Hippocampal formation (tissue), 2 donors: ENCODE data around the gene LUZP2.
"Not testable (repeated sequence)": the region's sequence is repeated elsewhere in the genome, so short reads cannot be mapped to it uniquely, and the experiment has no call there.

Experiments
- DNase-seq, 2 donors: peaks; one replicate each; lab custom pipeline; 2025; lab: John Stamatoyannopoulos, UW

Gene LUZP2

GRCh38 chr11:24900960-24901549 lies 404.2 kb downstream of the LUZP2 start:
- no peak for DNase-seq

GRCh38 chr11:24903555-24903954 lies 406.7 kb downstream of the LUZP2 start:
- no peak for DNase-seq

GRCh38 chr11:24925091-24925490 lies 428.2 kb downstream of the LUZP2 start:
- DNase-seq, result no peak

GRCh38 chr11:24932110-24933000 lies 435.5 kb downstream of the LUZP2 start:
- DNase-seq, result no peak

- no peak for DNase-seq
Measured at GRCh38 chr11:24934733-24935439, 438.0 kb downstream of the LUZP2 start.

GRCh38 chr11:24944891-24945290 lies 448.0 kb downstream of the LUZP2 start:
- DNase-seq, result peak in 1 of 2 donors; percentile 14

GRCh38 chr11:24949406-24949805 lies 452.6 kb downstream of the LUZP2 start:
- no peak for DNase-seq

GRCh38 chr11:24963852-24964251 lies 467.0 kb downstream of the LUZP2 start:
- DNase-seq, result no peak

- no peak for DNase-seq
Measured at GRCh38 chr11:24965748-24966147, 468.9 kb downstream of the LUZP2 start.

- DNase-seq, result not testable (repeated sequence)
Measured at GRCh38 chr11:24993903-24994302, 497.1 kb downstream of the LUZP2 start.

- DNase-seq, result not testable (repeated sequence)
Measured at GRCh38 chr11:24999929-25000328, 503.1 kb downstream of the LUZP2 start.

GRCh38 chr11:25037431-25037830 lies 540.6 kb downstream of the LUZP2 start:
- no peak for DNase-seq

- DNase-seq, result no peak
Measured at GRCh38 chr11:25038131-25038530, 541.3 kb downstream of the LUZP2 start.

- DNase-seq, result no peak
Measured at GRCh38 chr11:25039165-25039564, 542.3 kb downstream of the LUZP2 start.

GRCh38 chr11:25048632-25049031 lies 551.8 kb downstream of the LUZP2 start:
- DNase-seq, result no peak

GRCh38 chr11:25052844-25053243 lies 556.0 kb downstream of the LUZP2 start:
- DNase-seq, result no peak

- no peak for DNase-seq
Measured at GRCh38 chr11:25057861-25058260, 561.0 kb downstream of the LUZP2 start.

GRCh38 chr11:25065746-25066145 lies 568.9 kb downstream of the LUZP2 start:
- peak in 1 of 2 donors; percentile 7 for DNase-seq

GRCh38 chr11:25066706-25067105 lies 569.9 kb downstream of the LUZP2 start:
- DNase-seq, result no peak

GRCh38 chr11:25068451-25068850 lies 571.6 kb downstream of the LUZP2 start:
- no peak for DNase-seq

- DNase-seq, result no peak
Measured at GRCh38 chr11:25094085-25094802, 597.4 kb downstream of the LUZP2 start.

- no peak for DNase-seq
Measured at GRCh38 chr11:25119416-25119815, 622.6 kb downstream of the LUZP2 start.
